HG03439 (cell line): ENCODE results near the gene MS4A10.
A peak's percentile ranks its signal among the peaks of the same experiment; 100 is the strongest.
"Not testable (repeated sequence)": the region's sequence is repeated elsewhere in the genome, so short reads cannot be mapped to it uniquely, and the experiment has no call there.

ENCODE experiments used
- ATAC-seq: cut with Tn5 transposase; IDR thresholded peaks from one replicate; pipeline ENCODE4 v1.9.1; 2021; ENCODE audit warnings: mild to moderate bottlenecking, moderate library complexity; ENCODE audit not compliant: unreplicated experiment

Gene MS4A10

GRCh38 chr11:60785136-60785535, at the start of gene MS4A10:
Gene MS4A10, plus strand, starts transcription at chr11:60785333. Its CDS starts 5,003 bp downstream, at chr11:60790336.
- no peak for ATAC-seq

DNA sequence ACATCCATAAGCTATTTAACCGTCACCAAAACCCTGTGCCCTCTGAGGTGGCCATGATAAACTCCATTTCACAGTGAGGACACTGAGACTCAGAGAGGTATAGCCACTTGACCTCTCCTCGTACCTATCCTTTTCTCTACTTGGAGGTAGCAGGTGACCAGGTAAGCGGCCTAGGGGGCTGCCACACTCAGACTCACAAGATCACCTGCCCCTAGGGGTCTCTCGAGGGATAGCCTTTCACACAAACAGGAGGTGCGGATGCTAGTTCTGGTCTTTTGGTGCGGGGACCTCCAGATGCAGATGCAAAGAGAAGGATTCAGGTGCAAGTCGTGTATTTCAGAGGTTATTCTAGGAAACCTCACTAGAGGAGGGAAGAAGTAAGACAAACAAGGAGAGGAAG, 46.0 kb upstream of the MS4A10 start:
- no peak for ATAC-seq

GRCh38 chr11:60740573-60740972, 44.6 kb upstream of the MS4A10 start:
- no peak for ATAC-seq

DNA sequence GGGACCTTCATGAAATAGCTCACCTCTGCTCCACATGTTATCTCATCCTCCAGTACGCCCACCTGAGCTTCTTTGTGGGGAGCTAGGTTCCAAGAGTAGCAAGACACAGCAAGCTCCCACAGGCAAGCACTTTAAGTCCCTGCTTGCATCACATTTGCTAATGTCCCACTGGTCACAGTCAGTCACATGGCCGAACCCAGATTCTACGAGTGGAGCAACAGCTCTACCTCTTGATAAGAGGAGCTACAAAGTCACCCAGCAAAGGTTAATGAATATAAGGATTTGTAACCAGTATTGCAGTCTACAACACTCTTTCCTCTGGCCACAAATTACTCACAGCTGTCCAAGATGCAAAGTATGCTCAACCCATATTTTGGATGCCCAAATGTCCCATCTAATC, 43.7 kb upstream of the MS4A10 start:
- no peak for ATAC-seq

- ATAC-seq, result no peak
Measured at GRCh38 chr11:60743058-60743457, 42.1 kb upstream of the MS4A10 start.

GRCh38 chr11:60744114-60744513, 41.0 kb upstream of the MS4A10 start:
- no peak for ATAC-seq

DNA sequence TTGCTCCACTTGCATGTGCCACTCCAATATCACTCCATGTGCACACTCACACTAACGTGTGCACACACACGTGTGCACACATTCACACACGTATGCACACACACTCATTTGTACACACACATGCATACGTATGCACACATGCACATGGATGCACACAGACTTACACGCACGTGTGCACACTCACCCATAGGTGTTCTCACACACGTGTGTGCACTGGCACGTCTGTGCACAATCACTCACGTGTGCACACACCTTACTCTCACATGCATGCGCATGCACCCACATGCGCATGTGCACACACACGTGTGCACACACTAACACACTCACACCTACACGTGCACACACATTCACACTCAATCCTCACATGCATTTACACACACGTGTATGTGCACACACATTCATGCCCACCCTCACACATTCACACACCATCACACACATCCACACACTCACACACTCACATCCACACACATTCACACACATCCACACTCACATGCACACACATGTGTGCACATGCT, 37.7 kb upstream of the MS4A10 start:
- ATAC-seq, result no peak

DNA sequence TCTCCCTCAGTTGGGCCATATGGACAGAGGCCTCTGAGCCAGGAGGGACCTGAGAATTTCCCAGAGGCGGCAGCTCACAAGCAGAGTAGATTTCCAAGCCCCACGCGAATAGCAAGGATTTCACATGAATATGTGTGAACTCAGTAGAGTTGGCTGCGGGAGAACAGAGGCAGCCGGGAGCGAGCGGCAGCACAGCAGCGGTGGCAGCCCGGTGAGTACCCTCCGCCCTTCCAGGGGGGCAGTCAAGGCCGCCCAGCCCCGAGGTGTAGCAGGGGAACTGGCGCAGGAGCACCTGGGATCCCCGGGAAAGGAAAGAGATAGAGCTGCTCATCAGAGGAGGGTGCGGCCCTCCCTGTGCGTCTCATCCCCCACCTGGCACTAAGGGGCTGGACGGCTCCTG, 36.9 kb upstream of the MS4A10 start:
- no peak for ATAC-seq

GRCh38 chr11:60748821-60749220, 36.3 kb upstream of the MS4A10 start:
- no peak for ATAC-seq

DNA sequence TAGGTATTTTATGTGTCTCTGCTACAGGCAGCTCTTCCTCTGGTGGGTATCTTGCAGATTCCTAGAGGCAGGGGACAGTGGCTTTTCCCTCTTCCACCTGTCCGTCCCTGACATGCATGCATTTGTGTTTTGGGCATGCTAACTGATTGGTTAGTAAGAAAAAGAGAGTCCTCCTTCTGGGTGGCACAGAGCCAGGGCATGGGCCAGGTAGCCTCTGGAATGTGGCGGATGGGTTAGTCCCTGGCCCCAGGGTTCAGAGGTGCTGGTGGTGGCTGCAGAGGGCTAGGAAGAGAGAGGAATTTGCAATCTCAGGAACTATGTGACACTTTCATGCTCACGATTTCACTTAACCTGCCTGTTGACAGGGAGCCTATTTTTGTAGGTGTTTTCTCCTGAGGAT, 34.2 kb upstream of the MS4A10 start:
- no peak for ATAC-seq

GRCh38 chr11:60753309-60753708, 31.8 kb upstream of the MS4A10 start:
- ATAC-seq, result no peak

- no peak for ATAC-seq
Measured at GRCh38 chr11:60754887-60755286, 30.2 kb upstream of the MS4A10 start.

DNA sequence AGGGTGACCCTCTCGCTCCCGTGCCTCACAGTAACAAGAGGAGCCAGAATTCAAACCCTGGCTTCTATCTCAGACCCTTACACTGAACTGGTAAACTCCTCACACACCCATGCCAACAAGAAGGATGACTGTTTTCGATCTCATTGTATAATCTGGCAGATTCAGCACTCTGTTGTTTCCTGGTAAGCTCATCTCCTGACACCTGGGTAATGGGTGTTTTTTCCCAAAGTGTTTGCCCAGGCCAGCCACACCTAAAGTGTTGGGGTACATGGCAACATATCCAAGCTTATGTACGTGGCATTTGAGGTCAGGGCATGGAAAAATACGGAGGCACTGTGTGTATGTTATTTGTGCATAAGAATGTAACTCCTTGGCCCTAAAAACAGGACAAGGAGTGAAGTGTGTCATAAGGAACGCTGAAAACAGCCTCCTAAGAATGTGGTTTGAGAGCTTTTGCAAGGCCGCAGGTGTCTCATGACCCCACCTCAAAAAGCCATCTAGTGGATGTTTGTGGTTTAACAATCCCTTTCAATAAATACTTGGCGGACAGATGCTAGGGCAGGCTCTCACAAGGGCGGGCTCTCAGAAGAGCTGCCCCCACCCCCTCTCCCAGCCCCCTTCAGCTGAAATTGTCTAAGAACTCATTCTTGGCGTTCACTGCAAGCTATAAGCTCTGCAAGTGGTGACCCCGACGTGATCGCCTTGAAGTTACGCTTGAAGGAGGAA, 28.7 kb upstream of the MS4A10 start, which contains the start of gene MS4A15:
MS4A15 (plus strand) TSS at position 561 of the 726 bp plus-strand sequence. CDS start 6,867 bp downstream, outside the sequence.
- ATAC-seq, result no peak

DNA sequence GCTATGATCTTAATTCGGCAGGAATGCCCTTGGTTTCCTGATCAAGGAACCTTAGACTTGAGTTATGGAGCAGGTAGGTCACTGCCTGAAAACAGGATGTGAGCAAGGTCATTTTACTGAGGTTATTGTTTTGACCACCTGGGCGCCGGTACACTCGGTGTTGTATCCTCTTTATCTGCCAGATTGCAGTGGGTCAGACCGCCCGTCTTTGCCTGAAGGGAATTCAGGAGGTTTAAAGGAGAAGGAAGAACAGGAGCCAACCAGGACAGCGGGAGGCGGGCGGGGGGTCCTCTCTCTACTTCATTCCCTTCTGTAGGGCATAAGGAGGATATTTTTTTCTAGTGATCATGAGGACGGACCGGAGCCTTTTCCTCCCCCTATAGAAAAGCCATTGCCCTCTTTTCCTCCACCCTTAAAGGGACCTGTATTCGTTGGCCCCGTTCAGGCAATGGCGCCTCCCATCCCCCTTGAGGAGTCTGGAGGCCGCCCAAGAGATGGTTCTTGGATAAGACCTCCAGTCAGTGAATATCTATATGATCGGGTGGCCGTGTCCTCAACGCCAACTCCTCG, 27.8 kb upstream of the MS4A10 start:
- no peak for ATAC-seq

- not testable (repeated sequence) for ATAC-seq
Measured at GRCh38 chr11:60758671-60759070, 26.5 kb upstream of the MS4A10 start.

DNA sequence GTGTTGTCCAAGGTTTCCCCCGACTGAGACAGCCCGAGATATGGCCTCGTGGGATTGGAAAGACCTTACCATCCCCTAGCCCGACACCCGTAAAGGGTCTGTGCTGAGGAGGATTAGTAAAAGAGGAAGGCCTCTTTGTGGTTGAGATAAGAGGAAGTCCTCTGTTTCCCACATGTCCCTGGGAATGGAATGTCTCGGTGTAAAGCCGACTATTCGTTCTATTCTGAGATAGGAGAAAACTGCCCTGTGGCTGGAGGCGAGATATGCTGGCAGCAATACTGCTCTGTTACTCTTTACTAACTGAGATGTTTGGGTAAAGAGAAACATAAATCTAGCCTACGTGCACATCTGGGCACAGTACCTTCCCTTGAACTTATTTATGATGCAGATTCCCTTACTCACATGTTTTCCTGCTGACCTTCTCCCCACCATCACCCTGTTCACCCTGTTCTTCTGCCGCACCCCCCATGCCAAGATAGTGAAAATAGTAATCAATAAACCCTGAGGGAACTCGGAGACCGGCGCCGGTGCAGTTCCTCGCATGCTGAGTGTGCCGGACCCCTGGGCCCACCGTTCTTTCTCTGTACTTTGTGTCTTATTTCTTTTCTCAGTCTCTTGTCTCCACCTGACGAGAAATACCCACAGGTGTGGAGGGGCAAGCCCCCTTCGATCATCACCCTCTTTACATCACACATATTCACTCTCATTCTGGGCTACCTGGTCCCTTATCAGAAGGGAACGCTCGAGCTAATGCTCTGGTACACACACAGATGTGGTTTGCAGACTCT, 25.5 kb upstream of the MS4A10 start:
- not testable (repeated sequence) for ATAC-seq

- ATAC-seq, result no peak
Measured at GRCh38 chr11:60761436-60762190, 23.5 kb upstream of the MS4A10 start.

DNA sequence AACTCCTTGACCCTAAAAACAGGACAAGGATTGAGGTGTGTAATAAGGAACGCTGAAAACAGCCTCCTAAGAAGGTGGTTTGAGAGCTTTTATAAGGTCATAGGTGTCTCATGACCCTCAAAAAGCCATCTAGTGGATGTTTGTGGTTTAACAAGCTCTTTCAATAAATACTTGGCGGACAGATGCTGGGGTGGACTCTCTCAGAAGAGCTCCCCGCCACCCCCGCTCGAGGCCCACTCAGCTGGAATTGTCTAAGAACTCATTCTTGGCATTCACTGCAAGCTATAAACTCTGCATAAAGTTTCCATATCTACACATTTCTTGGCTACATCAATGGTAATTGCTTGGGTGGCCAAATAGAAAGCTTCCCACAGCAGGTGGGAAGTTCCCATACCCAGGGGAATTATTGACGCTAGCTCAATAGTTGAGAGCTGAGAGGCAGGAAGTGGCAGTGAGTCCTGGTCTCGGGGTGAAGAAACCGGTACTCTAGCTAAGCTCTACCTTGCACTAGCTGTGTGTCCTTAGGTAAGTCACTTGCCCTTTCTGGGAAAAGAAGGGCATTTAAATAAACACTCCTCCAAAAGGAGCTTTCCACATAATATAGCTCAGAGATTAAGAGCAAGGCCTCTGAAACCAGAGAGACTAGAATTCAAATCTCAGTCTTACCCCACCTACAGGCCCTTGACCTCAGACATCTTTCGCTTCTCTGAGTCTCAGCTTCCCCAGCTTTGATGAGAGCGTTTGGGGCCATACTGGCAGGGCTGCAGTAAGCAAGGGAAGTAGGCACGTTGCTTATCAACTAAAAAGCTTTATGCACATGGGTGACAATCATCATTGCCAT, 22.1 kb upstream of the MS4A10 start:
- ATAC-seq, result peak; percentile 63

DNA sequence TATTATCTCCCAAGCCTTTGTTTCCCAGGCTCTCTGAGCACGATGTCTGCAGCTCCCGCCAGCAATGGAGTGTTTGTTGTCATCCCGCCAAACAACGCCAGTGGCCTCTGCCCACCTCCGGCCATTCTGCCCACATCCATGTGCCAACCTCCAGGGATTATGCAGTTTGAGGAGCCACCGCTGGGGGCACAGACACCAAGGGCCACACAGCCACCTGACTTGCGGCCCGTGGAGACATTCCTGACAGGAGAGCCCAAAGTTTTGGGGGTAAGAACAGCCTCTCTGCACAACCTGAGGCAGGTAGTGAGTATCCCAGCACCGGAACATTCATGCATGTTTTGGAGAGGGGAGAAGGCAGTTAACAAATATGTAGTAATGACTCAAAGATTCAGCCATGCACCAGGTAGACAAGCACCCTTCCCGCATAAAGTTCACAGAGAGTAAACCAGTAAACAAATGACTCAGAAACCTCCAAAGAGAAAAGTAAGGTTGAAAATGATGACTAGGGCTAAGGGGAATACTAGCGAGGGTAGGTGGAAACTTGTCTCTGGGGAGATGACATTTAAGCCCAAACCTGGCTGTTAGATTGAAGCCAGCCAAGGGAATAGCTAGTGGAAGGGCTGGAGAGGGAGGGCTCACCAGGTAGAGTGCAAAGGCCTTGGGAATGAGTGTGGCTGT, 21.3 kb upstream of the MS4A10 start:
- peak; percentile 35 for ATAC-seq
